PC-3 (cell line): ENCODE results near the gene ST6GALNAC5.

Source experiments
- CTCF ChIP-seq: fragments of 300-600 bp; sonication (generic); conservative IDR thresholded peaks from 2 replicates; pipeline ENCODE4 v1.5.1; 2017; ENCODE audit warnings: antibody characterized with exemption, low read depth, mild to moderate bottlenecking, low read length
- EZH2phosphoT487 ChIP-seq: fragments of 300-600 bp; sonication (generic); IDR thresholded peaks from 2 replicates; pipeline ENCODE4 v1.6.1; 2018; ENCODE audit warnings: mild to moderate bottlenecking, antibody characterized with exemption, low read length, borderline replicate concordance

- TF ChIP-seq EZH2phosphoT487 (no peak), CTCF (no peak)
Observed at GRCh38 chr1:76948846-76949245, 81.6 kb downstream of the ST6GALNAC5 start.
